ENCODE measurements around the gene NPTXR.

The NPTXR gene

GRCh38 chr22:38788021-38788816 is 55.6 kb downstream of the NPTXR start:
- Histone ChIP-seq H3K9me3 (ENCODE audit: control insufficient read depth in 1 of 2, low read length in 2 of 2) (no peaks in the 10 kb centered on the region), H3K36me3 (ENCODE audit: control insufficient read depth in 1 of 2, insufficient read depth in 2 of 2, low read length in 2 of 2) (peaks cover 0 to 10% of the 10 kb centered on the region in 2 donors), H3K27ac (ENCODE audit: low read length) (peak overlapping the region; percentile 60), H3K4me1 (ENCODE audit: control insufficient read depth in 1 of 2, insufficient read depth in 2 of 2, low read length in 2 of 2) (peaks cover 18 to 36% of the 10 kb centered on the region in 2 donors), H3K27me3 (ENCODE audit: low read depth, low read length) (no peaks in the 10 kb centered on the region), H3K4me3 (ENCODE audit: low read depth in 1 of 2, low read length in 2 of 2) (no peak overlapping the region)

- Histone ChIP-seq H3K27ac (ENCODE audit: low read length) (peak overlapping the region; percentile 23), H3K4me1 (ENCODE audit: control insufficient read depth in 1 of 2, insufficient read depth in 2 of 2, low read length in 2 of 2) (peaks cover 18 to 29% of the 10 kb centered on the region in 2 donors)
These were observed 57.2 kb downstream of the NPTXR start for GRCh38 chr22:38786631-38787030.

GRCh38 chr22:38784856-38785255 is 59.0 kb downstream of the NPTXR start:
- Histone ChIP-seq H3K9me3 (ENCODE audit: control insufficient read depth in 1 of 2, low read length in 2 of 2) (no peaks in the 10 kb centered on the region), H3K4me1 (ENCODE audit: control insufficient read depth in 1 of 2, insufficient read depth in 2 of 2, low read length in 2 of 2) (peaks cover 18 to 29% of the 10 kb centered on the region in 2 donors), H3K36me3 (ENCODE audit: control insufficient read depth in 1 of 2, insufficient read depth in 2 of 2, low read length in 2 of 2) (peaks cover 9 to 11% of the 10 kb centered on the region in 2 donors), H3K27me3 (ENCODE audit: low read depth, low read length) (no peaks in the 10 kb centered on the region), H3K27ac (ENCODE audit: low read length) (no peak overlapping the region), H3K4me3 (ENCODE audit: low read depth in 1 of 2, low read length in 2 of 2) (no peak overlapping the region)

More at GRCh38 chr22:38786631-38787030, 57.2 kb downstream of the NPTXR start:
- H3K4me3 ChIP-seq (ENCODE audit: low read depth in 1 of 2, low read length in 2 of 2) = no peak overlapping the region
- H3K27me3 ChIP-seq (ENCODE audit: low read depth, low read length) = no peaks in the 10 kb centered on the region
- H3K36me3 ChIP-seq (ENCODE audit: control insufficient read depth in 1 of 2, insufficient read depth in 2 of 2, low read length in 2 of 2) = peaks cover 0 to 15% of the 10 kb centered on the region in 2 donors
- H3K9me3 ChIP-seq (ENCODE audit: control insufficient read depth in 1 of 2, low read length in 2 of 2) = no peaks in the 10 kb centered on the region

- Histone ChIP-seq H3K9me3 (ENCODE audit: control insufficient read depth in 1 of 2, low read length in 2 of 2) (no peaks in the 10 kb centered on the region), H3K27me3 (ENCODE audit: low read depth, low read length) (no peaks in the 10 kb centered on the region), H3K4me3 (ENCODE audit: low read depth in 1 of 2, low read length in 2 of 2) (no peak overlapping the region), H3K36me3 (ENCODE audit: control insufficient read depth in 1 of 2, insufficient read depth in 2 of 2, low read length in 2 of 2) (peaks cover 6 to 19% of the 10 kb centered on the region in 2 donors), H3K4me1 (ENCODE audit: control insufficient read depth in 1 of 2, insufficient read depth in 2 of 2, low read length in 2 of 2) (peaks cover 14 to 29% of the 10 kb centered on the region in 2 donors), H3K27ac (ENCODE audit: low read length) (no peak overlapping the region)
These were observed 59.8 kb downstream of the NPTXR start for GRCh38 chr22:38784035-38784434.

GRCh38 chr22:38783095-38783615 is 60.7 kb downstream of the NPTXR start:
- H3K9me3 ChIP-seq (ENCODE audit: control insufficient read depth in 1 of 2, low read length in 2 of 2) = no peaks in the 10 kb centered on the region
- H3K27me3 ChIP-seq (ENCODE audit: low read depth, low read length) = no peaks in the 10 kb centered on the region
- peaks cover 10 to 28% of the 10 kb centered on the region in 2 donors for H3K36me3 ChIP-seq (ENCODE audit: control insufficient read depth in 1 of 2, insufficient read depth in 2 of 2, low read length in 2 of 2)
- peaks cover 8 to 26% of the 10 kb centered on the region in 2 donors for H3K4me1 ChIP-seq (ENCODE audit: control insufficient read depth in 1 of 2, insufficient read depth in 2 of 2, low read length in 2 of 2)
- no peak overlapping the region for H3K27ac ChIP-seq (ENCODE audit: low read length)
- H3K4me3 ChIP-seq (ENCODE audit: low read depth in 1 of 2, low read length in 2 of 2) = no peak overlapping the region

- no peaks in the 10 kb centered on the region for H3K27me3 ChIP-seq (ENCODE audit: low read depth, low read length)
- H3K9me3 ChIP-seq (ENCODE audit: control insufficient read depth in 1 of 2, low read length in 2 of 2) = no peaks in the 10 kb centered on the region
- H3K4me3 ChIP-seq (ENCODE audit: low read depth in 1 of 2, low read length in 2 of 2) = no peak overlapping the region
- no peak overlapping the region for H3K27ac ChIP-seq (ENCODE audit: low read length)
- peaks cover 2 to 20% of the 10 kb centered on the region in 2 donors for H3K4me1 ChIP-seq (ENCODE audit: control insufficient read depth in 1 of 2, insufficient read depth in 2 of 2, low read length in 2 of 2)
- peaks cover 11 to 29% of the 10 kb centered on the region in 2 donors for H3K36me3 ChIP-seq (ENCODE audit: control insufficient read depth in 1 of 2, insufficient read depth in 2 of 2, low read length in 2 of 2)
These were observed 61.3 kb downstream of the NPTXR start for GRCh38 chr22:38782402-38783094.

- no peaks in the 10 kb centered on the region for H3K27me3 ChIP-seq (ENCODE audit: low read depth, low read length)
- H3K4me3 ChIP-seq (ENCODE audit: low read depth in 1 of 2, low read length in 2 of 2) = no peak overlapping the region
- peaks cover 0 to 10% of the 10 kb centered on the region in 2 donors for H3K4me1 ChIP-seq (ENCODE audit: control insufficient read depth in 1 of 2, insufficient read depth in 2 of 2, low read length in 2 of 2)
- H3K36me3 ChIP-seq (ENCODE audit: control insufficient read depth in 1 of 2, insufficient read depth in 2 of 2, low read length in 2 of 2) = peaks cover 11 to 29% of the 10 kb centered on the region in 2 donors
- no peak overlapping the region for H3K27ac ChIP-seq (ENCODE audit: low read length)
- H3K9me3 ChIP-seq (ENCODE audit: control insufficient read depth in 1 of 2, low read length in 2 of 2) = no peaks in the 10 kb centered on the region
These were observed 62.8 kb downstream of the NPTXR start for GRCh38 chr22:38781033-38781432.

- peaks cover 9 to 29% of the 10 kb centered on the region in 2 donors for H3K36me3 ChIP-seq (ENCODE audit: control insufficient read depth in 1 of 2, insufficient read depth in 2 of 2, low read length in 2 of 2)
- no peak overlapping the region for H3K4me3 ChIP-seq (ENCODE audit: low read depth in 1 of 2, low read length in 2 of 2)
- H3K4me1 ChIP-seq (ENCODE audit: control insufficient read depth in 1 of 2, insufficient read depth in 2 of 2, low read length in 2 of 2) = no peaks in the 10 kb centered on the region
- H3K27me3 ChIP-seq (ENCODE audit: low read depth, low read length) = no peaks in the 10 kb centered on the region
- no peaks in the 10 kb centered on the region for H3K9me3 ChIP-seq (ENCODE audit: control insufficient read depth in 1 of 2, low read length in 2 of 2)
- no peak overlapping the region for H3K27ac ChIP-seq (ENCODE audit: low read length)
These were observed 66.6 kb downstream of the NPTXR start for GRCh38 chr22:38777087-38777671.

GRCh38 chr22:38776086-38776485 is 67.7 kb downstream of the NPTXR start:
- Histone ChIP-seq H3K27ac (ENCODE audit: low read length) (no peak overlapping the region), H3K9me3 (ENCODE audit: control insufficient read depth in 1 of 2, low read length in 2 of 2) (no peaks in the 10 kb centered on the region), H3K4me1 (ENCODE audit: control insufficient read depth in 1 of 2, insufficient read depth in 2 of 2, low read length in 2 of 2) (no peaks in the 10 kb centered on the region), H3K27me3 (ENCODE audit: low read depth, low read length) (no peaks in the 10 kb centered on the region), H3K36me3 (ENCODE audit: control insufficient read depth in 1 of 2, insufficient read depth in 2 of 2, low read length in 2 of 2) (peaks cover 6 to 28% of the 10 kb centered on the region in 2 donors), H3K4me3 (ENCODE audit: low read depth in 1 of 2, low read length in 2 of 2) (no peak overlapping the region)

- no peak overlapping the region for H3K27ac ChIP-seq (ENCODE audit: low read length)
- H3K27me3 ChIP-seq (ENCODE audit: low read depth, low read length) = no peaks in the 10 kb centered on the region
- H3K4me3 ChIP-seq (ENCODE audit: low read depth in 1 of 2, low read length in 2 of 2) = no peak overlapping the region
- H3K4me1 ChIP-seq (ENCODE audit: control insufficient read depth in 1 of 2, insufficient read depth in 2 of 2, low read length in 2 of 2) = no peaks in the 10 kb centered on the region
- H3K9me3 ChIP-seq (ENCODE audit: control insufficient read depth in 1 of 2, low read length in 2 of 2) = no peaks in the 10 kb centered on the region
- H3K36me3 ChIP-seq (ENCODE audit: control insufficient read depth in 1 of 2, insufficient read depth in 2 of 2, low read length in 2 of 2) = peaks cover 6 to 24% of the 10 kb centered on the region in 2 donors
These were observed 68.2 kb downstream of the NPTXR start for GRCh38 chr22:38775656-38776055.
